Esophagus (tissue), 2 donors: ENCODE results near the gene VPS13D. TPM values are rescaled to one million over a fixed set of nuclear protein-coding genes. Genes with fewer than 3 reads are reported as not detected.

Experiments
- H3K27ac ChIP-seq, 2 donors: one replicate each; pipeline ENCODE4 v1.5.1; 2013; ENCODE audit warnings: low read depth in 2 of 2, mild to moderate bottlenecking in 2 of 2, inconsistent platforms in 1 of 2, low read length in 1 of 2, moderate library complexity in 1 of 2
- H3K27me3 ChIP-seq, 2 donors: one replicate each; pipeline ENCODE4 v1.6.1; 2013; ENCODE audit warnings: low read length in 2 of 2, control low read depth in 1 of 2, mild to moderate bottlenecking in 1 of 2; ENCODE audit not compliant: insufficient read depth in 2 of 2, control insufficient read depth in 1 of 2
- H3K36me3 ChIP-seq, 2 donors: one replicate each; pipeline ENCODE4 v1.6.1; 2013; ENCODE audit warnings: low read length in 1 of 2; ENCODE audit not compliant: control insufficient read depth in 2 of 2, insufficient read depth in 2 of 2
- H3K4me1 ChIP-seq, 2 donors: one replicate each; pipeline ENCODE4 v1.6.1; 2013; ENCODE audit warnings: low read length in 1 of 2; ENCODE audit not compliant: control insufficient read depth in 2 of 2, insufficient read depth in 2 of 2
- H3K4me3 ChIP-seq, 2 donors: one replicate each; pipeline ENCODE4 v1.5.1; 2013; ENCODE audit warnings: low read length in 2 of 2, mild to moderate bottlenecking in 2 of 2, low read depth in 1 of 2, moderate library complexity in 1 of 2
- H3K9me3 ChIP-seq, 2 donors: one replicate each; pipeline ENCODE4 v1.6.1; 2013; ENCODE audit warnings: mild to moderate bottlenecking in 2 of 2, low read depth in 1 of 2, low read length in 1 of 2, moderate library complexity in 1 of 2; ENCODE audit not compliant: control insufficient read depth in 2 of 2, insufficient read depth in 1 of 2
- WGBS, 2 donors: extraction: QIAGEN DNeasy Blood & Tissue Kit; methylation state at CpG; one replicate each; pipeline ENCODE4 v1.1.7; 2013; 5-methylcytosine and 5-hydroxymethylcytosine counted together
- polyA plus RNA-seq, 2 donors: library from polyadenylated mRNA; stranded (reverse); fragments of 200-250 nt; gene quantifications; one replicate each; pipeline ENCODE4 v1.2.3, GENCODE V29; 2013
- donor health status: healthy with polysubstance abuse.
- donor health status: Bipolar disorder and iron deficiency.

Gene VPS13D
- polyA plus RNA-seq, 2 donors = 26.3 to 36.9 TPM

DNA sequence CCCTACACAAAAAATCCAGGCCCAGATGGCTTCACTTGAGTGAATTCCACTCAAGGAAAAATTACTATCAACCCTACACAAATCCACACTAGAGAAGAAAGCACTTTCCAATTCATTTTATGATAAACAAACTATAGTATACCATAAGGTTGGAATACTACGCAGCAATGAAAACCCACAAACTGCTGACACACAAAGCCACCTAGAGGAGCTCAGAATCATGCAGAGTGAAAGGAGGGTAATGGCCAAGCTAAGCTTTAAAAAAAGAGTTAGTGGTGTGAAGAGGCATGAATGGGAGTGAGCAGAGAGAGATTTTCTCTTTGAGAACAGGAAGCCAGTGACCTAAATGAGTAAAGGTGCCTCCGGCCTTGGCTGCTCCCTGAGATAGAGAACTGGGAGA lies 294.4 kb downstream of the VPS13D start:
- Histone ChIP-seq H3K27me3 (no peaks in the 10 kb centered on the region), H3K4me3 (no peak overlapping the region), H3K4me1 (peaks cover 0 to 6% of the 10 kb centered on the region in 2 donors), H3K27ac (no peak overlapping the region), H3K9me3 (no peaks in the 10 kb centered on the region), H3K36me3 (peaks cover 0 to 2% of the 10 kb centered on the region in 2 donors)
- WGBS, 2 donors = 98% methylated on average over 2 of the region's 2 CpGs

- Histone ChIP-seq H3K4me3 (no peak overlapping the region), H3K27me3 (no peaks in the 10 kb centered on the region), H3K9me3 (no peaks in the 10 kb centered on the region), H3K36me3 (peaks cover 0 to 2% of the 10 kb centered on the region in 2 donors), H3K4me1 (peaks cover 0 to 6% of the 10 kb centered on the region in 2 donors), H3K27ac (peak overlapping the region in 1 of 2 donors; percentile 5)
- 77 to 89% methylated on average over 13 of the region's 13 CpGs for WGBS, 2 donors
Observed at GRCh38 chr1:12525311-12526181, 295.7 kb downstream of the VPS13D start.

DNA sequence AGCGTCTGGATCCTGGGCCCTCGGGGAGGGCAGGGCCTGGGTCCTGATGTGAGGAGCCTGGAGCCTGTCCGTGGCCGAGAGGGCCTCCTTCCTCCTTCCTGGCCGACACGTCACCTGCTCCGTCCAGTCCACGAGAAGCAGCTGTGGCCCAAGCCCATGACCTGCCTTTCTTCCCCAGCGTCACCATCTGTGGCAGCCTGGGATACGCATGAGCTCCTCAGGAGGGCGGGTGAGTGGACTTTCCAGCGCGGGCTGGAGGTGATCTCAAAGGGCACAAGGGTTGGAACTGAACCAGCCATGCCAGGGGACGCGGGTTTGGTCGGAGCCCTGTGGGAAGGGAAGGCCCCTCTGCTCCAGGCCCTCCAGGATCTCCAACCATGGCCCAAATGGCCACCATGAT lies 297.7 kb downstream of the VPS13D start:
- H3K9me3 ChIP-seq = no peaks in the 10 kb centered on the region
- WGBS, 2 donors = 84 to 95% methylated on average over 16 of the region's 16 CpGs
- H3K27me3 ChIP-seq = no peaks in the 10 kb centered on the region
- peaks cover 0 to 6% of the 10 kb centered on the region in 2 donors for H3K4me1 ChIP-seq
- peaks cover 0 to 2% of the 10 kb centered on the region in 2 donors for H3K36me3 ChIP-seq
- no peak overlapping the region for H3K4me3 ChIP-seq
- no peak overlapping the region for H3K27ac ChIP-seq

DNA sequence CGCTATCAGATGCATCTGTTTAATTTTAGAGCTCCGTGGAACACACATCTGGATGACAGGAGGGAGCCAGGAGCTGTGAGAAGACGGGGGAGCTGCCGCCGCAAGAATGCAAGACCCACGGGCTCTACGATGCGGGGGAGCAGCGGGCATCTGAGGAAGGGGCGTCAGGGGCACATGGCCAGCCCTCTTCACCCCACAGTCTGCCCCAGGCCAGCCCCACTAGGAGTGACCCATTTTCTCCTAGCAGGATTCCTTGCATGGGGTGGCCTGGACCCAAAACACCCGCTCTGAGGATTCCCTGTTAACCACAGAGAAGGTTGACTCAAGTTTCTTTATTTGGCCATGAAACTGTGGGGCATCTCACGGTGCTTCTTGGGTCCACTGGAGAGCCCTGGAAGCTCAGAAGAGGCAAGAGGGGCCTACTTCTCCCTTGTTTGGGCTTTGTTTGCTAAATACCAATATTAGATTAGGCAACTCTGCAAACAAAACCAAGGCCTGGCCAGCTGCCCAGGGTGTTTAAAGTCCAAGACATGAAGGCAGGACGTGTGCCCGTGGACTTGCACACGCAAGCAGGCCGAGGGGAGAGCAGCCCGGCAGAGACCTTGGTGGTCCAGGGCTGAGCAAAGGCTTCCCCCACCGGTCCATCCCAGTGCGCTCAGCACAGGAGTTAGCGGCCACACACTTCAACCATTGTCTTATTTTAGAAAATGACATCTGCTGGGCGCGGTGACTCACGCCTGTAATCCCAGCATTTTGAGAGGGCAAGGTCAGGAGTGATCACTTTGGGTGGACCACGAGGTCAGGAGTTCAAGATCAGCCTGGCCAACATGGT lies 298.4 kb downstream of the VPS13D start:
- no peak overlapping the region for H3K4me3 ChIP-seq
- 62 to 77% methylated on average over 24 of the region's 24 CpGs for WGBS, 2 donors
- peaks cover 0 to 6% of the 10 kb centered on the region in 2 donors for H3K4me1 ChIP-seq
- H3K9me3 ChIP-seq = no peaks in the 10 kb centered on the region
- H3K27me3 ChIP-seq = no peaks in the 10 kb centered on the region
- H3K36me3 ChIP-seq = peaks cover 0 to 2% of the 10 kb centered on the region in 2 donors
- H3K27ac ChIP-seq = peak overlapping the region; percentile 31 to 35

GRCh38 chr1:12529640-12530174 lies 299.9 kb downstream of the VPS13D start:
- no peak overlapping the region for H3K27ac ChIP-seq
- H3K27me3 ChIP-seq = no peaks in the 10 kb centered on the region
- H3K4me3 ChIP-seq = no peak overlapping the region
- WGBS, 2 donors = 95 to 97% methylated on average over 3 of the region's 3 CpGs
- H3K36me3 ChIP-seq = peaks cover 0 to 2% of the 10 kb centered on the region in 2 donors
- peaks cover 0 to 6% of the 10 kb centered on the region in 2 donors for H3K4me1 ChIP-seq
- no peaks in the 10 kb centered on the region for H3K9me3 ChIP-seq

GRCh38 chr1:12530462-12531178 lies 300.8 kb downstream of the VPS13D start:
- Histone ChIP-seq H3K27ac (no peak overlapping the region), H3K4me3 (no peak overlapping the region), H3K9me3 (no peaks in the 10 kb centered on the region), H3K4me1 (peaks cover 0 to 6% of the 10 kb centered on the region in 2 donors), H3K36me3 (peaks cover 0 to 2% of the 10 kb centered on the region in 2 donors), H3K27me3 (no peaks in the 10 kb centered on the region)
- 81 to 86% methylated on average over 11 of the region's 11 CpGs for whole genome bisulfite sequencing, 2 donors

DNA sequence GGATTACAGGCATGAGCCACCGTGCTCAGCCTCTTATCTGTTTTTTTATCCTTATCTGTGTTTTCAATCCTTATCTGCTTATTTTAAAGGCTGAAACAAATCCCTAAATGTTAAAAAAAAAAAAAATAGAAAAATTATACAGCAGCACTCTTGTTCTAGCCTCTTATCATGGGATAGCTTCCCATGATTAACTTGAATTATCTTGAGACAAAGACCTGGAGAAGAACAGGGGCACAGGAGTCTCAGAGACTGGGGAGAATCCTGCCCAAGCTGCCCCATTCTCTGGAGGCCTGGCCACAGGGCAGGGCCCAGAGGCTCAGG lies 301.3 kb downstream of the VPS13D start:
- peaks cover 0 to 2% of the 10 kb centered on the region in 2 donors for H3K36me3 ChIP-seq
- H3K27me3 ChIP-seq = no peaks in the 10 kb centered on the region
- H3K9me3 ChIP-seq = no peaks in the 10 kb centered on the region
- peaks cover 0 to 6% of the 10 kb centered on the region in 2 donors for H3K4me1 ChIP-seq
- no peak overlapping the region for H3K4me3 ChIP-seq
- no peak overlapping the region for H3K27ac ChIP-seq
- WGBS, 2 donors = 70 to 87% methylated on average over 1 of the region's 1 CpG

GRCh38 chr1:12532405-12533315 lies 302.8 kb downstream of the VPS13D start:
- 92 to 93% methylated on average over 19 of the region's 19 CpGs for WGBS, 2 donors
- H3K9me3 ChIP-seq = no peaks in the 10 kb centered on the region
- H3K4me1 ChIP-seq = peaks cover 0 to 6% of the 10 kb centered on the region in 2 donors
- H3K27ac ChIP-seq = no peak overlapping the region
- no peaks in the 10 kb centered on the region for H3K27me3 ChIP-seq
- no peak overlapping the region for H3K4me3 ChIP-seq
- no peaks in the 10 kb centered on the region for H3K36me3 ChIP-seq
